ENCODE measurements around the gene BANF2. TPM values are rescaled to one million over a fixed set of nuclear protein-coding genes. Genes with fewer than 3 reads are reported as not detected.

BANF2 gene
- total and polyA plus RNA-seq, 2 of the 8 experiments (the other 6 are each of a cell fraction or from before 2014, with no cell fraction given), result not detected

DNA sequence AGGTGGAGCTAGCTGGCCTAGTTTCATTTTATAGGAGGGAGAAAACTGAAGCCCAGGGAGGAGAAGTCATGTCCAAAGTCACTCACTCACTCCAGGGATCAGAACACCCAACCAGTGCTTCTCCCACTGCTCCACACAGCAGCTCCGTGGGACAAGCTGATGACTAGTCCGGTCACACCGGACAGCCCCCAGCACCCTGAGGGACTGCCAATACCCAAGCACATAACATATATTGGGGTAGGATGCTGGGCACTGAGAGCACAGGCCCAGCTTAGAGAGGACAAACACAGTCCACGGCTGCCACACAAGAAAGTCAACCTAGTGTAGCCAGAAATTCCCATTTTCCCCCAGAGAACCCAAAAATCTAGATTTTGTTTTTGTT is 23.4 kb upstream of the BANF2 start:
- WGBS, 2 experiments (ENCODE audit: extremely low coverage in 1 of 2, insufficient coverage in 1 of 2, insufficient read length in 1 of 2, insufficient replicate concordance in 2 of 2, low coverage in 1 of 2, low lambda C conversion rate in 2 of 2, missing lambda C conversion rate in 1 of 2), result 98% methylated on average over 4 of the region's 4 CpGs; no CpG with 5 or more reads in 1 of the 2 experiments
- H2AFZ ChIP-seq (ENCODE audit: low read length), result no peak overlapping the region
- peaks cover 27 to 93% of the 10 kb centered on the region in 2 experiments for H3K79me2 ChIP-seq (ENCODE audit: control insufficient read depth in 1 of 2, insufficient read depth in 2 of 2, low read length in 2 of 2)

More for the DNA sequence above, 23.4 kb upstream of the BANF2 start:
- ChIA-PET CTCF (ENCODE audit: partially characterized antibody) (interaction anchor here (1.0 to 1.8 kb wide), 6 partner anchors 16 to 262 kb away, joined by 3 to 6 read pairs (median 4); no protein-coding TSS in a partner anchor), POLR2A (ENCODE audit: partially characterized antibody) (interaction anchor here (0.9 to 2.0 kb wide), 2 partner anchors 10 to 22 kb away, joined by 3 to 21 read pairs; no protein-coding TSS in a partner anchor)
- Histone ChIP-seq H4K8ac (ENCODE audit: extremely low read depth, insufficient read depth, low read length) (no peak overlapping the region), H2AK5ac (ENCODE audit: low read depth, low read length) (no peak overlapping the region), H2BK5ac (ENCODE audit: low read depth, low read length) (no peak overlapping the region), H4K20me1 (replicated peaks in 1 of 2; ENCODE audit: control insufficient read depth in 1 of 2, insufficient read depth in 2 of 2, low read length in 2 of 2) (peaks cover 11 to 29% of the 10 kb centered on the region in 2 experiments), H3K4me2 (ENCODE audit: insufficient read depth in 1 of 2, low read depth in 2 of 2, low read length in 2 of 2) (no peak overlapping the region), H4K91ac (replicated peaks; ENCODE audit: insufficient read length, low read length) (no peak overlapping the region), H3K4ac (replicated peaks; ENCODE audit: insufficient read length, low read depth, low read length) (no peak overlapping the region), H3K9me3 (ENCODE audit: insufficient read depth in 2 of 2, low read depth in 1 of 2, low read length in 1 of 2) (no peaks in the 10 kb centered on the region), H3K56ac (replicated peaks; ENCODE audit: insufficient read length, low read depth, low read length) (no peak overlapping the region), H3K27ac (ENCODE audit: low read depth, low read length) (no peak overlapping the region), H3K79me1 (ENCODE audit: low read depth, low read length) (peaks cover 30% of the 10 kb centered on the region), H3K14ac (ENCODE audit: insufficient read length) (no peak overlapping the region), H3K4me1 (replicated peaks in 1 of 4; ENCODE audit: control insufficient read depth in 3 of 4, insufficient read depth in 4 of 4, low read length in 3 of 4) (peaks cover 4 to 12% (median 8%) of the 10 kb centered on the region in 4 experiments), H2BK120ac (replicated peaks; ENCODE audit: low read depth, low read length) (no peak overlapping the region), H2BK15ac (ENCODE audit: low read length) (no peak overlapping the region), H3K4me3 (ENCODE audit: extremely low read depth in 1 of 4, insufficient read depth in 2 of 4, low read depth in 3 of 4, low read length in 4 of 4) (no peak overlapping the region), H3K23me2 (ENCODE audit: low read depth, low read length) (peaks cover 8% of the 10 kb centered on the region; the same call in 1 of the 2 replicates), H3K23ac (ENCODE audit: insufficient read length) (no peak overlapping the region), H2BK12ac (ENCODE audit: low read depth, low read length) (no peak overlapping the region), H4K5ac (ENCODE audit: insufficient read length, low read depth, low read length) (no peak overlapping the region), H3K9ac (replicated peaks in 1 of 4; ENCODE audit: extremely low read depth in 1 of 4, low read depth in 3 of 4, low read length in 3 of 4) (no peak overlapping the region; a peak in 1 of 7 replicates), H3K27me3 (replicated peaks in 1 of 4; ENCODE audit: control insufficient read depth in 3 of 4, extremely low read depth in 1 of 4, insufficient read depth in 3 of 4, low read length in 3 of 4) (no peaks in the 10 kb centered on the region), H3K18ac (ENCODE audit: extremely low read depth, low read length) (no peak overlapping the region), H2BK20ac (ENCODE audit: low read length) (no peak overlapping the region), H3K36me3 (ENCODE audit: control insufficient read depth in 2 of 4, insufficient read depth in 4 of 4, low read length in 3 of 4) (peaks cover 0 to 8% (median 1%) of the 10 kb centered on the region in 4 experiments; a peak in 3 of 8 replicates)
- DNase-seq (ENCODE audit: low read depth in 1 of 2, low spot score in 2 of 2) (no peak), FAIRE-seq (no peak)
- TF ChIP-seq CTCF (IDR thresholded peaks at IDR 0.05; ENCODE audit: control extremely low read depth in 1 of 3, insufficient read depth in 1 of 3, low read depth in 1 of 3, low read length in 3 of 3), result no peak
- no peak for TF ChIP-seq BCL11A (IDR thresholded peaks at IDR 0.05; ENCODE audit: low read depth in 2 of 2, low read length in 2 of 2)
- no peak for TF ChIP-seq SIRT6 (IDR thresholded peaks at IDR 0.05; ENCODE audit: low read length)
- TF ChIP-seq, protein P1, sequence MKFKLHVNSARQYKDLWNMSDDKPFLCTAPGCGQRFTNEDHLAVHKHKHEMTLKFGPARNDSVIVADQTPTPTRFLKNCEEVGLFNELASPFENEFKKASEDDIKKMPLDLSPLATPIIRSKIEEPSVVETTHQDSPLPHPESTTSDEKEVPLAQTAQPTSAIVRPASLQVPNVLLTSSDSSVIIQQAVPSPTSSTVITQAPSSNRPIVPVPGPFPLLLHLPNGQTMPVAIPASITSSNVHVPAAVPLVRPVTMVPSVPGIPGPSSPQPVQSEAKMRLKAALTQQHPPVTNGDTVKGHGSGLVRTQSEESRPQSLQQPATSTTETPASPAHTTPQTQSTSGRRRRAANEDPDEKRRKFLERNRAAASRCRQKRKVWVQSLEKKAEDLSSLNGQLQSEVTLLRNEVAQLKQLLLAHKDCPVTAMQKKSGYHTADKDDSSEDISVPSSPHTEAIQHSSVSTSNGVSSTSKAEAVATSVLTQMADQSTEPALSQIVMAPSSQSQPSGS (IDR thresholded peaks at IDR 0.05; ENCODE audit: low read length), result no peak
- TF ChIP-seq SP4 (IDR thresholded peaks at IDR 0.05; ENCODE audit: low read length), result no peak
